ENCODE data around the gene CYP51A1.
"Not testable (repeated sequence)": the region's sequence is repeated elsewhere in the genome, so short reads cannot be mapped to it uniquely, and the experiment has no call there.

CYP51A1 gene

GRCh38 chr7:92134271-92135051, at the start of gene CYP51A1:
TSS of gene CYP51A1 (minus strand) at chr7:92134477. CDS start at chr7:92134364, 113 bp downstream.
- peak within 1 kb of the TSS; percentile 88 for H3K4me3 ChIP-seq (ENCODE audit: low read depth, low read length)
- TF ChIP-seq CTCF (IDR thresholded peaks at IDR 0.05; ENCODE audit: low read depth, low read length), result no peak

DNA sequence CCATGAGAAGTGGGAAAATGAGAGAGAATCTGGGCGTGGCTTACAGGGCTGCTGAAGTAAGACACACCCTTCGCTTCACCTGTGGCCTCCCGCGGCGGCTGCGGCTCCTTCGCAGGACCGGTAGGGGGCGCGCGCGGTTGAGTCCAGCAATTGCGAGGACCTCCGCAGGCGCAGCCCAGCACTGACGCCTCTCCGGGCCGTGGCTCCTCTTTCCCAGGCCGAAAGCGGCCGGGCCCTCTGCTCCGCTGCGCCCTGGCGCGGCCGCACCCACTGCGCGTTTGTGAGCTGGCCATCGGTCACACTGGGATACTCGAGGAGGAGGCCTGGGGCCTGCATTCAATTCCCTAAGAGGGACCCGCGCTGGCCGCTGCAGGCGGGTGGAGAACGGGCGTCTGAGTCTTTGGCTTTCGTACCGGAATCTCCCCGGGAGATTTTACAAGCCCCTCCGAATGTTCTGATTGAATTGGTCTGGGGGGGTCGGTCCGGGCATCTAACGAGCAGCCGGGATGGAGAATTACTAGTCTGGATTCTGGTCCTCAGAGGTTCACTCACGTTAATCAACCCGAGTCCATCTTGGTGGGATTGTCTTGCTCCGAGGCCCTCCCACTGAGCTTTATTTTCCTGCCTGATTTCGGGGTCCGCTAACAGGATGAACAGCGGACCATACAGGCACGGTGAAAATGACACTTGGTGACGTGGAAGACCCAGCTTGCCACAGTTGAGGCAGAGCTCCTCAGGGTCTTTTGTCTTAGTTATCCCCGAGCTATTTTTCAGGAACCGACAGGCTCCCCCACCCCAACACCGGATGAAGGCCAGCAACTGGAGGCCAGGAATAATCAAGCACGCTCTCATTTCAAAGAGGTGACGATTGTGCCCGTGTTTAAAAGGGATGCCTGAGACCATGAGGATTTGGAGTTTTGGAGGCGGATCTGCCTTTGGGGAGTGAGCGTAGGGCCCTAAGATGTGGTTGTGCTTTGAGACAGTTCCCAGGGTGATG, 44.9 kb upstream of the CYP51A1 start, which contains the start of gene LRRD1:
TSS of gene LRRD1 (minus strand) at position 215 of the 997 bp plus-strand sequence. CDS start 13,940 bp downstream, outside the sequence.
- H3K4me3 ChIP-seq (ENCODE audit: low read depth, low read length), result peak within 1 kb of the TSS; percentile 42
- peak; percentile 96 for TF ChIP-seq CTCF (IDR thresholded peaks at IDR 0.05; ENCODE audit: low read depth, low read length)

DNA sequence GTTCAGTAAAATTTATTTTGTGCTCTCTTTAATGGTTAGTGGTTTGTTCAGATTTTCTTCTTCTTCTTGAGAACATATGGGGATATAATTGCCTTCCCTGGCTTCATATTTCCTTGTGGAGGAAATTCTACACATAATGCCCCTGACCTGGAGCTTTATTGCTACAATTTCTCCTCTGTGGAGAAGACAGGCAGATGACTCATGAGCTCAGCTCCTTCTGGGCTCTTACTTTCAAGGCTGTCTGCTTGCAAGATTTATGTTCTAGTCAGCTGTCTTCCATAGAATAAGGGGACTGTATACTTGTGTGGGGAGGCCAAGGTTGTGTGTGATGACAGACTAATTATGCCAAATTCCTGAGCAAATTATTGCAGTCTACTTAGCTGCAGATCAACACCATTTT, 43.1 kb upstream of the CYP51A1 start:
- H3K4me3 ChIP-seq (ENCODE audit: low read depth, low read length), result no peak overlapping the region
- no peak for TF ChIP-seq CTCF (IDR thresholded peaks at IDR 0.05; ENCODE audit: low read depth, low read length)

DNA sequence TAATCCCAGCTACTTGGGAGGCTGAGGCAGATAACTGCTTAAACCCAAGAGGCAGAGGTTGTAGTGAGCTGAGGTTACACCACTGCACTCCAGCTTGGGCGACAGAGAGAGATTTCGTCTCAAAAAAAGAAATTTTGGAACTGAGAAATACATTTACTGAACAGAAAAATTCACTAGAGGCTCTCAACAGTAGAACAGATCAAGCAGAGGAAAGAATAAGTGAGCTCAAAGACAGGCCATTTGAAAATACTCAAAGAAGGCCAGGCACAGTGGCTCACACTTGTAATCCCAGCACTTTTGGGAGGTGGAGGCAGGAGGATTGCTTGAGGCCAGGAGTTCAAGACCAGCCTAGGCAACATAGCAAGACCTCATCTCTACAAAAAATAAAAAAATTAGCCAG, 35.3 kb upstream of the CYP51A1 start:
- not testable (repeated sequence) for H3K4me3 ChIP-seq (ENCODE audit: low read depth, low read length)

- H3K4me3 ChIP-seq (ENCODE audit: low read depth, low read length), result no peak overlapping the region
- TF ChIP-seq CTCF (IDR thresholded peaks at IDR 0.05; ENCODE audit: low read depth, low read length), result no peak
Measured at GRCh38 chr7:92161271-92161670, 27.0 kb upstream of the CYP51A1 start.

DNA sequence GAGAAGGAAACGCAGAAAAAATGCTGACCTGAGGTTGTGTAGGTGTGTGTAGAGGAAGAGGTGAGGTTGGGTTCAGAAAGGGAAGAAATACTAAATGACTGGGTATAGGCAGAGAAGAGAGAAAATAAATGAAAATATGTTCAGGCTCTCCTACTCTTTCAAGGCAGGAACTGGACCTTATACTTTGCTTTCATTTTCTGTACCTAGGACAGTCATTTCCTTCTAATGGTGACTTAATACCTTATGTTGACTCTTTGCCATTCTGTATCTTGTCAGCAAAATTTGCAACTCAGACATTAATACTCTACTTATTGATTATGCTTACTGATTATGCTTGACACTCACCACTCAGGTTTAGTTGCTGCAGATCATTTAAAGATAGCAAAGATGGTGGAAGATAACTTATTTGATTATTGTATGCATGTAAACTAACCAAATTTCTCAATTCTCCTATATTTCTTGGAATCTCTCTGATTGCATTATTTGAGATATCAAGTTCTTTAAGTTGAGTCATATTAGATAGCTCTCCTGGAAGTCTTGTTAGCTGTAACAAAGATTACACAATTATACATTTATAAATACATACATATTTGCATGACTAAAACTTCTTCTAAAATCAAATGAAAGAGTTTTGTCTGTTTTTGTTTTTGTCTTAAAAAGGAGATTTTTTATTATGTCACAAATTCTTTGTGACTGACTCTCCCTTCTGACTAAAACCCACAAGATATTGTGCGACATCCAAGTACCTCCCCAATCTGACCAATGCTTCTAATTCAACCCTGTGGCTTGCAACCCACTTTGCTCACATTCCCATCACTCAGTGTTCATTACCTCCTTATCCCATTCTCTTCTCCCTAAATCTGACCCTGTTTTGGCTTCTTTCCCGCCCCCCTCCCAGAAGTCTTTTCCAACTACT, 24.6 kb upstream of the CYP51A1 start:
- no peak overlapping the region for H3K4me3 ChIP-seq (ENCODE audit: low read depth, low read length)

More for the DNA sequence above, 24.6 kb upstream of the CYP51A1 start:
- TF ChIP-seq CTCF (IDR thresholded peaks at IDR 0.05; ENCODE audit: low read depth, low read length), result no peak
